Memory B cell (primary cell): ENCODE results near the gene GDF15.
"Not testable (repeated sequence)": the region's sequence is repeated elsewhere in the genome, so short reads cannot be mapped to it uniquely, and the experiment has no call there.

Experiments used
- ATAC-seq: fragments of 150-1000 bp; cut with Tn5 transposase; 2 replicates; pipeline ENCODE4 v1.10.0; 2021; ENCODE audit warnings: low read depth, mild to moderate bottlenecking, moderate library complexity
- DNase-seq, 2 donors: peaks; one replicate each; pipeline ENCODE4 v3.0.0; 2022; ENCODE audit warnings: low spot score in 2 of 2
- H3K27ac Mint-ChIP-seq: one replicate; pipeline ENCODE4 v1.8.0; 2022; ENCODE audit warnings: mild to moderate bottlenecking, moderate library complexity, mixed read lengths
- H3K27me3 Mint-ChIP-seq: one replicate; pipeline ENCODE4 v1.8.0; 2022; ENCODE audit warnings: mixed read lengths
- H3K36me3 Mint-ChIP-seq: one replicate; pipeline ENCODE4 v1.8.0; 2022; ENCODE audit warnings: mild to moderate bottlenecking, mixed read lengths
- H3K4me1 Mint-ChIP-seq: one replicate; pipeline ENCODE4 v1.8.0; 2022; ENCODE audit warnings: mixed read lengths
- H3K4me3 Mint-ChIP-seq: one replicate; pipeline ENCODE4 v1.8.0; 2022; ENCODE audit warnings: mild to moderate bottlenecking, moderate library complexity, mixed read lengths
- H3K9me3 Mint-ChIP-seq: one replicate; pipeline ENCODE4 v1.8.0; 2022; ENCODE audit warnings: mixed read lengths

GDF15 gene

GRCh38 chr19:18373892-18374629 is 11.9 kb upstream of the GDF15 start:
- no peak for DNase-seq
- Mint-ChIP-seq H3K4me3 (peak overlapping the region; percentile 2), H3K9me3 (no peaks in the 10 kb centered on the region), H3K36me3 (no peaks in the 10 kb centered on the region), H3K27me3 (peaks cover 2% of the 10 kb centered on the region), H3K27ac (no peak overlapping the region), H3K4me1 (peaks cover 9% of the 10 kb centered on the region)
- ATAC-seq = peak; percentile 65

DNA sequence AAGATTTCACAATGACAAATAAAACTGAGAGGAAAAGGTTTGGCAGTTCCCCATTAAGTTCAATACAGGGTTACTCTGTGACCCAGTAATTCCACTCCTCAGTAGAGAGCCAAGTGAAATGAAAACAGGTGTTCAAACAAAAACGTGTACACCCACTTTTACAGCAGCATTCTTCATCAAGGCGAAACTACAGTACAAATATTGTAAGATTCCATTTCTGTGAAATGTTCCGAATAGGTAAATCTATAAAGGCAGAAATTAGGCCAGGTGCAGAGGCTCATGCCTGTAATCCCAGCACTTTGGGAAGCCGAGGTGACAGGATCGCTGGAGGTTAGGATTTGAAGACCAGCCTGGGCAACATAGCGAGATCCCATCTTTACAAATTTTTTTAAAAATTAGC is 8.9 kb upstream of the GDF15 start:
- no peak overlapping the region for H3K4me3 Mint-ChIP-seq
- H3K36me3 Mint-ChIP-seq = no peaks in the 10 kb centered on the region
- no peak for DNase-seq
- no peak overlapping the region for H3K27ac Mint-ChIP-seq
- H3K27me3 Mint-ChIP-seq = peaks cover 8% of the 10 kb centered on the region
- no peak for ATAC-seq
- H3K4me1 Mint-ChIP-seq = peaks cover 9% of the 10 kb centered on the region
- H3K9me3 Mint-ChIP-seq = no peaks in the 10 kb centered on the region

DNA sequence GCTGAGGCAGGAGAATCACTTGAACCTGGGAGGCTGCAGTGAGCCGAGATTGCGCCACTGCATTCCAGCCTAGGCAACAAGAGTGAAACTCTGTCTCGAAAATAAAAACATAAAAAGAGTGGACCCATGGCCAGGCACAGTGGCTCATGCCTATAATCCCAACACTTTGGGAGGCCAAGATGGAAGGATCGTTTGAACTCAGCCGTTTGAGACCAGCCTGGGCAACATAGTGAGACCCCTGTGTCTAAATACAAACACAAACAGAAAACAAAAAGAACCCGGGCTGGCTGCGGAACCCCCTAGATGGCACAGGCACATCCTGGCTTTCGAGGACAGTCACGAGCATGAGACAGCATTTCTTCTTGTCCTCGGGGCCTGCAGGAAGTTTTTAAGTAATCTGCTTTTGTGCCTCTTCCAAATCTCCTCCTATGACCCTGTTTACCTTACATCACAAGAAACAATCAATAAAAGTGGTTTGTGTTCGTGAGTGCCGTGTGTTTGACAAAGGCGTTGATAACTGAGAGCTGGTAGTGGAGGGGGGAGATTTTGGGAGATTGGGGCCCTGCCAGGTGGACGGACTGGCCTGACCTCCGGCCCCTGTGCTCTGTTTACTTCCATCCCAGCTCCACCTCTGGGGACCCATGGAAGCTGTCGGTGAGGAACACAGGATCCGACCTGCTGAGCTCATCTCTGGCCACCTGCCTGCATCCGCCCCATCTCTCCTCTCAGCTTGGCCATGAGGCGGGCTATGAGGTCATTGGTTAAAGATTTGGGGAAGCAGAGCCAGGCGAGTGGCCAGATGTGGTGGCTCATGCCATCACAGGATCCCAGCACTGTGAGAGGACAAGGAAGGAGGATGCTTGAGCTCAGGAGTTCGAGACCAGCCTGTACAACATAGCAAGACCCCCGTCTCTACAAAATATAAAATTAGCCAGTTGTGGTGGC is 5.9 kb upstream of the GDF15 start:
- Mint-ChIP-seq H3K27me3 (peaks cover 12% of the 10 kb centered on the region), H3K4me3 (no peak overlapping the region), H3K4me1 (no peaks in the 10 kb centered on the region), H3K27ac (no peak overlapping the region), H3K9me3 (no peaks in the 10 kb centered on the region), H3K36me3 (no peaks in the 10 kb centered on the region)
- ATAC-seq = no peak
- DNase-seq = no peak

GRCh38 chr19:18380843-18381242 is 5.1 kb upstream of the GDF15 start:
- Mint-ChIP-seq H3K4me3 (no peak overlapping the region), H3K4me1 (no peaks in the 10 kb centered on the region), H3K27ac (no peak overlapping the region), H3K27me3 (peaks cover 12% of the 10 kb centered on the region), H3K36me3 (no peaks in the 10 kb centered on the region), H3K9me3 (no peaks in the 10 kb centered on the region)
- ATAC-seq (no peak), DNase-seq (no peak)

- H3K27me3 Mint-ChIP-seq = peaks cover 12% of the 10 kb centered on the region
- not testable (repeated sequence) for H3K4me3 Mint-ChIP-seq, H3K4me1 Mint-ChIP-seq, ATAC-seq, H3K36me3 Mint-ChIP-seq, DNase-seq, H3K9me3 Mint-ChIP-seq, H3K27ac Mint-ChIP-seq
Observed at GRCh38 chr19:18383622-18384021, 2.3 kb upstream of the GDF15 start.

DNA sequence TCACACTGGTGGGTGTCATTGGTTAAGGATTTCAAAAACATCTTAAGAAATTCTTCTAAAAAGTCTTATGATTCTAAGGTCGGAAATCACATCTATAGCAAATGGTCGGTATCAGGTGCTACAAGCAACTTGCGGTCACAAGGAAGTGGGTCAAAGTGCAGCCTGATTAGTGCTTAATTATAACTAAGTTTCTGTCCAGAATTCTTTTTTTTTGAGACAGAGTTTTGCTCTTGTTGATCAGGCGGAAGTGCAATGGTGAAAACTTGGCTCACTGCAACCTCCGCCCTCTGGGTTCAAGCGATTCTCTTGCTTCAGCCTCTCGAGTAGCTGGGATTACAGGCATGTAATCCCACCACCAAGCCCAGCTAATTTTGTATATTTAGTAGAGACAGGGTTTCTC is 1.2 kb upstream of the GDF15 start:
- Mint-ChIP-seq H3K4me3 (no peak overlapping the region), H3K36me3 (peaks cover 2% of the 10 kb centered on the region), H3K4me1 (peaks cover 2% of the 10 kb centered on the region), H3K27ac (no peak overlapping the region), H3K9me3 (no peaks in the 10 kb centered on the region), H3K27me3 (peaks cover 12% of the 10 kb centered on the region)
- DNase-seq = no peak
- no peak for ATAC-seq

- H3K27me3 Mint-ChIP-seq = peaks cover 9% of the 10 kb centered on the region
Observed at GRCh38 chr19:18385359-18385674, 641 bp upstream of the GDF15 start.

GRCh38 chr19:18386543-18387271 is 749 bp downstream of the GDF15 start:
- Mint-ChIP-seq H3K36me3 (peaks cover 4% of the 10 kb centered on the region), H3K4me1 (peaks cover 2% of the 10 kb centered on the region), H3K9me3 (no peaks in the 10 kb centered on the region), H3K27me3 (peaks cover 9% of the 10 kb centered on the region), H3K4me3 (no peak overlapping the region), H3K27ac (no peak overlapping the region)
- ATAC-seq (no peak), DNase-seq (no peak)

More at GRCh38 chr19:18385359-18385674, 641 bp upstream of the GDF15 start:
- DNase-seq = no peak
- H3K36me3 Mint-ChIP-seq = peaks cover 4% of the 10 kb centered on the region
- peaks cover 2% of the 10 kb centered on the region for H3K4me1 Mint-ChIP-seq
- no peak for ATAC-seq
- no peak overlapping the region for H3K4me3 Mint-ChIP-seq
- H3K9me3 Mint-ChIP-seq = no peaks in the 10 kb centered on the region
- H3K27ac Mint-ChIP-seq = no peak overlapping the region

GRCh38 chr19:18388100-18388959 is 2.4 kb downstream of the GDF15 start:
- peaks cover 4% of the 10 kb centered on the region for H3K36me3 Mint-ChIP-seq
- H3K9me3 Mint-ChIP-seq = no peaks in the 10 kb centered on the region
- H3K4me1 Mint-ChIP-seq = peaks cover 8% of the 10 kb centered on the region
- ATAC-seq = peak; percentile 81
- DNase-seq = peak; percentile 84 to 89
- peak overlapping the region; percentile 70 for H3K4me3 Mint-ChIP-seq
- H3K27me3 Mint-ChIP-seq = peaks cover 2% of the 10 kb centered on the region
- peak overlapping the region; percentile 38 for H3K27ac Mint-ChIP-seq

- H3K36me3 Mint-ChIP-seq = peaks cover 4% of the 10 kb centered on the region
- DNase-seq (no peak), ATAC-seq (no peak)
- H3K27ac Mint-ChIP-seq = peak overlapping the region; percentile 38
- H3K9me3 Mint-ChIP-seq = no peaks in the 10 kb centered on the region
- H3K4me3 Mint-ChIP-seq = peak overlapping the region; percentile 44
- peaks cover 2% of the 10 kb centered on the region for H3K27me3 Mint-ChIP-seq
- H3K4me1 Mint-ChIP-seq = peaks cover 16% of the 10 kb centered on the region
Observed at GRCh38 chr19:18388960-18389725, 3.2 kb downstream of the GDF15 start.

GRCh38 chr19:18389726-18390064 is 3.7 kb downstream of the GDF15 start:
- no peak for DNase-seq
- Mint-ChIP-seq H3K4me3 (no peak overlapping the region), H3K4me1 (peaks cover 17% of the 10 kb centered on the region), H3K27me3 (no peaks in the 10 kb centered on the region), H3K27ac (no peak overlapping the region), H3K9me3 (no peaks in the 10 kb centered on the region), H3K36me3 (peaks cover 4% of the 10 kb centered on the region)
- no peak for ATAC-seq

DNA sequence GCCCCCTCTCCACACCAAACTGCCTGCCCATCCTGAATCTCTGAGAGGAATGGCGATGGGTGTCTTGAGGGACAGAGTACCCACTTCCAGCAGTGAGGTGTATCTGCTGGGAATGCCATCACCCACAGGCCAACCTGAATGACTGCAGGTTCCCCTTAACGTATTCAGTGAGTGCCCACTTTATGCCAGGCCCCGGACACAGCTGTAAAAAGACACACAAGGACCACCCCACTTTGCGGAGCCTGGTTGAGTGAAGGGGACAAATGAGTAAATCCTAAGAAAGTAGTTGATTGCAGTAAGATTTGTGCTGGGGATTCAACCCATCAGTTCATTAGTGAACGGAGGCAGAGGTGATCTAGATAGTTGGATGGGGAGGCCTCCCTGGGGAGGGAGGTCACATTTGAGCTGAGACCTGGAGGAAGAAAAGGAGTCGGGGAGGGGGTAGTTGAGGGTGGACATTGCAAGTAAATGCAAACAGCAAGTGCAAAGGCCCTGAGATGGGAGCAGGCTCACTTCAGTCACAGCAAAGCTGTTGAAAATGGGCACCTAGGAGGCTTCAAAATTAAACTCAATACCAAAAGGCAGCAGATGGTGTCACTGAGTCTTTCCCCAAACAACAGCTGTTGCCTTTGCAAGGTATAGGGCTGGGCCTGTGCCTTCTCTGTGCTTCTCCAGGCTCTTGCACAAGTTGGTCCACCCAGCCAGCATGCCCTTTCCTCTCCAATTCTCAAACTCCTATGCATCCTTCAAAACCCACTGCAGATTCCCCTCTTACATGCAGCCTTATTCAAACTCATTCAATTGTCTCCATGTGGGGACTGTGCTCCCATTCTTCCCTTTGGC is 4.3 kb downstream of the GDF15 start:
- H3K4me1 Mint-ChIP-seq = peaks cover 17% of the 10 kb centered on the region
- no peak for DNase-seq
- H3K36me3 Mint-ChIP-seq = peaks cover 4% of the 10 kb centered on the region
- no peak for ATAC-seq
- H3K27ac Mint-ChIP-seq = no peak overlapping the region
- H3K27me3 Mint-ChIP-seq = no peaks in the 10 kb centered on the region
- no peak overlapping the region for H3K4me3 Mint-ChIP-seq
- H3K9me3 Mint-ChIP-seq = no peaks in the 10 kb centered on the region
